ENCODE measurements around the gene RNF213. TPM values are rescaled to one million over a fixed set of nuclear protein-coding genes. Genes with fewer than 3 reads are reported as not detected.
A peak's percentile ranks its signal among the peaks of the same experiment; 100 is the strongest.

RNF213 gene
- total RNA-seq, 1 experiment from 2014 or later, result 70.5 TPM

DNA sequence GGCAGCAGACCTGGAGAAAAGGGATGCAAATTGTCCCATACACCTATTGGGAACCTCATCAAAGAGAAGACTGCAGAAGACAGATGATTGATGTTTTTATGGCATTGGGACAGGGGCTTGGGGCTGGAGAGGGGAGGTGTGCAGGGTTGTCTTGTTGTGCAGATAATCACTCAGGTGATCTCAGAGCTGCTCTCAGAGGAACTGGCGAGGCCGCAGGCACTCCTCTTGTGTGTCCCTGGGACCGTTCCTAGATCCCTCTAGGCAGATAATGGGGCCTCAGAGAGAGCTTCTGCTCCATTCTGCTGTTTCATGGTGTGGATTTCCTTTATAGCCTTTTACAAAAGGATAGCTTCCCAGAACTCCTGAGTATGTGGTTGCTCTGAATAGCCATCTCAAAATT, 1.6 kb downstream of the RNF213 start:
- Mint-ChIP-seq H3K27ac (peak overlapping the region; percentile 99), H3K4me3 (peak overlapping the region; percentile 80), H3K36me3 (peaks cover 20% of the 10 kb centered on the region), H3K9me3 (no peaks in the 10 kb centered on the region), H3K27me3 (ENCODE audit: low read depth) (no peaks in the 10 kb centered on the region), H3K4me1 (peaks cover 57% of the 10 kb centered on the region)
- DNase-seq (ENCODE audit: low spot score) (no peak), ATAC-seq (no peak)
- ChIA-PET POLR2A (interaction anchor here (1.3 kb wide), 1 partner anchor 8 kb away, joined by 6 read pairs; no protein-coding TSS in a partner anchor), CTCF (interaction anchor here (1.0 to 2.3 kb wide), 2 partner anchors 66 to 138 kb away, joined by 3 to 9 read pairs; no protein-coding TSS in a partner anchor)
- TF ChIP-seq PRRX2 (CRISPR knock-in tag; IDR thresholded peaks at IDR 0.05), result no peak
- TF ChIP-seq FOXK1 (CRISPR knock-in tag; IDR thresholded peaks at IDR 0.05), result no peak
- no peak for TF ChIP-seq NR3C1 (CRISPR knock-in tag; conservative IDR thresholded peaks at IDR 0.05; ENCODE audit: low read depth)
- no peak for TF ChIP-seq OVOL2 (CRISPR knock-in tag; IDR thresholded peaks at IDR 0.05; ENCODE audit: borderline replicate concordance)

DNA sequence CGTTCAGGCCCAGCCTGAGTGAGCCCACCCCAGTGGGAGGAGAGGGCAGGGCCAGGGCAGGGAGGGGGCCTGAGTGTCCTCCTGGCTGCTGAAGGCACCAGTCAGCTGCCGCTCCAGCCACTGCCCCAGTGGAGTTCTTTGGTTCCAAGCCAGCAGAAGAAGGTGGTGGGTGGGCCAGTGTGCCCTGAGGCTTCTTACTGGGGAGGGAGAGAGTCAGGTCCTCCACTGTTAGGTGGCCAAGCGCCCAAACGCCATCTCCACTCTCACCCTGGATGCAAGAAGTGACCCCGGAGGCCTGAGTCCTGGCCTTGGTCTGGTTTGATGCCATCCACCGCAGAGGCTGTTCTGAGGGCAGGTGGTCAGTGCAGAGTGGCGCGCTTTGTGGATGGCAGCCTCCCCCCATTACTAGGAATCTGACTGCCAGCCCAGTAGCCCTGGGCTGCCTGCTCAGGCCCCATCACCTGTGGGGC, 2.2 kb downstream of the RNF213 start:
- Mint-ChIP-seq H3K36me3 (peaks cover 24% of the 10 kb centered on the region), H3K27me3 (ENCODE audit: low read depth) (no peaks in the 10 kb centered on the region), H3K4me3 (no peak overlapping the region), H3K27ac (no peak overlapping the region), H3K4me1 (peaks cover 52% of the 10 kb centered on the region), H3K9me3 (no peaks in the 10 kb centered on the region)
- no peak for ATAC-seq
- no peak for TF ChIP-seq TCF7 (CRISPR knock-in tag; IDR thresholded peaks at IDR 0.05; ENCODE audit: low read depth)
- TF ChIP-seq GTF2I (CRISPR knock-in tag; conservative IDR thresholded peaks at IDR 0.05), result no peak
- TF ChIP-seq ELF4 (CRISPR knock-in tag; IDR thresholded peaks at IDR 0.05; ENCODE audit: low read depth), result no peak
- ChIA-PET CTCF (interaction anchor here (1.0 to 2.3 kb wide), 2 partner anchors 67 to 138 kb away, joined by 3 to 9 read pairs; no protein-coding TSS in a partner anchor), POLR2A (interaction anchor here (1.4 kb wide), 1 partner anchor 11 kb away, joined by 4 read pairs; no protein-coding TSS in a partner anchor)
- no peak for DNase-seq (ENCODE audit: low spot score)

DNA sequence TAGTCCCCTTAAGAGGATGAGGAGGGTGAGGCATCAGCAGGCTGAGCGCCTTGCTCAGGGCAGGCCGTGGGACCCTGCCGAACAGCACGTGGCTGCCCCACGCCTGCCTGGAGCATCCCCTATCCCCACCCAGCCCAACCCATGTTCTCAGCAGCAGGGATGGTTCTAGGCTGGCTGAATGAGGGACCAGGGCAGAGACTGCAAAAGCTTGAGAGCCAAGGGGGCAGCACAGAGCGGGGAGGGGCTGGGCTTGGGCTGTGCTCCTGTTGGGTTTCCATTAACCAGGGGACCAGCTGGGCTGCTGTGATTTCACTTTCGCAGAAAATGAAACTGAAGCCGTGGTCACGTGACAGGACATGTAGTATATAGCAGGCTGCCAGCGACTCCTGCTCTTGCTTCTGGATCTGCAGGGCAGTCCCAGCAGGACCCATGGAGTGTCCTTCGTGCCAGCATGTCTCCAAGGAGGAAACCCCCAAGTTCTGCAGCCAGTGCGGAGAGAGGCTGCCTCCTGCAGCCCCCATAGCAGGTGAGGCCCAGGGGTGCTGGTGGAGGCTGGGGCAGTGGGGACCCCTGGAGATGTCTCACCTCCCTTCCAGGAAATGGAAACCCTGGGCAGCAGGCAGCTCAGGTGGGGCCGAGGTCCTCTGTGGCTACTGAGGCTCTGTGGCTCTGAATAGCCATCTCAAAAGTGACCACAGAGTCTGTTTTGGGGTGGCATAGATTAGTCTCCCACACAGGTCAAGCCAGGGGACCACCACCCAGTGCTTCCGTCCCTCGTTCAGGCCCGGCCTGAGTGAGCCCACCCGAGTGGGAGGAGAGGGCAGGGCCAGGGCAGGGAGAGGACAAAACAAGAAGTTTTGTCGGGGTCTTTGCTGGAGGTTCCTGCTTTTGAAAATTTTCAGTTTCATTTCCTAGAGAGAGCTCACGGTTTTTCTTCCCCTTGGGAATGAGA, 2.9 kb downstream of the RNF213 start:
- CTCF ChIA-PET, result interaction anchor here (0.6 to 2.3 kb wide), 3 partner anchors 67 to 1554 kb away, joined by 3 to 9 read pairs (median 6); no protein-coding TSS in a partner anchor
- DNase-seq (ENCODE audit: low spot score), result no peak
- TF ChIP-seq, protein P1, sequence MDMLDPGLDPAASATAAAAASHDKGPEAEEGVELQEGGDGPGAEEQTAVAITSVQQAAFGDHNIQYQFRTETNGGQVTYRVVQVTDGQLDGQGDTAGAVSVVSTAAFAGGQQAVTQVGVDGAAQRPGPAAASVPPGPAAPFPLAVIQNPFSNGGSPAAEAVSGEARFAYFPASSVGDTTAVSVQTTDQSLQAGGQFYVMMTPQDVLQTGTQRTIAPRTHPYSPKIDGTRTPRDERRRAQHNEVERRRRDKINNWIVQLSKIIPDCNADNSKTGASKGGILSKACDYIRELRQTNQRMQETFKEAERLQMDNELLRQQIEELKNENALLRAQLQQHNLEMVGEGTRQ (CRISPR knock-in tag; IDR thresholded peaks at IDR 0.05), result peak; percentile 80
- TF ChIP-seq GABPB1 (CRISPR knock-in tag; IDR thresholded peaks at IDR 0.05) (no peak), CREB1 (CRISPR knock-in tag; IDR thresholded peaks at IDR 0.05) (no peak), GRHL2 (CRISPR knock-in tag; IDR thresholded peaks at IDR 0.05; ENCODE audit: insufficient replicate concordance, severe bottlenecking) (no peak), TP53 (CRISPR knock-in tag; IDR thresholded peaks at IDR 0.05) (no peak), ZBTB21 (CRISPR knock-in tag; IDR thresholded peaks at IDR 0.05; ENCODE audit: borderline replicate concordance) (no peak), OVOL2 (CRISPR knock-in tag; IDR thresholded peaks at IDR 0.05; ENCODE audit: borderline replicate concordance) (no peak), ZNF416 (CRISPR knock-in tag; IDR thresholded peaks at IDR 0.05) (no peak), NR2C2 (CRISPR knock-in tag; IDR thresholded peaks at IDR 0.05) (no peak), ZNF671 (CRISPR knock-in tag; IDR thresholded peaks at IDR 0.05) (no peak), ZNF232 (CRISPR knock-in tag; IDR thresholded peaks at IDR 0.05) (no peak)
- TF ChIP-seq, protein P2, sequence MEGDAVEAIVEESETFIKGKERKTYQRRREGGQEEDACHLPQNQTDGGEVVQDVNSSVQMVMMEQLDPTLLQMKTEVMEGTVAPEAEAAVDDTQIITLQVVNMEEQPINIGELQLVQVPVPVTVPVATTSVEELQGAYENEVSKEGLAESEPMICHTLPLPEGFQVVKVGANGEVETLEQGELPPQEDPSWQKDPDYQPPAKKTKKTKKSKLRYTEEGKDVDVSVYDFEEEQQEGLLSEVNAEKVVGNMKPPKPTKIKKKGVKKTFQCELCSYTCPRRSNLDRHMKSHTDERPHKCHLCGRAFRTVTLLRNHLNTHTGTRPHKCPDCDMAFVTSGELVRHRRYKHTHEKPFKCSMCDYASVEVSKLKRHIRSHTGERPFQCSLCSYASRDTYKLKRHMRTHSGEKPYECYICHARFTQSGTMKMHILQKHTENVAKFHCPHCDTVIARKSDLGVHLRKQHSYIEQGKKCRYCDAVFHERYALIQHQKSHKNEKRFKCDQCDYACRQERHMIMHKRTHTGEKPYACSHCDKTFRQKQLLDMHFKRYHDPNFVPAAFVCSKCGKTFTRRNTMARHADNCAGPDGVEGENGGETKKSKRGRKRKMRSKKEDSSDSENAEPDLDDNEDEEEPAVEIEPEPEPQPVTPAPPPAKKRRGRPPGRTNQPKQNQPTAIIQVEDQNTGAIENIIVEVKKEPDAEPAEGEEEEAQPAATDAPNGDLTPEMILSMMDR (IDR thresholded peaks at IDR 0.05), result no peak
- TF ChIP-seq, protein P3, sequence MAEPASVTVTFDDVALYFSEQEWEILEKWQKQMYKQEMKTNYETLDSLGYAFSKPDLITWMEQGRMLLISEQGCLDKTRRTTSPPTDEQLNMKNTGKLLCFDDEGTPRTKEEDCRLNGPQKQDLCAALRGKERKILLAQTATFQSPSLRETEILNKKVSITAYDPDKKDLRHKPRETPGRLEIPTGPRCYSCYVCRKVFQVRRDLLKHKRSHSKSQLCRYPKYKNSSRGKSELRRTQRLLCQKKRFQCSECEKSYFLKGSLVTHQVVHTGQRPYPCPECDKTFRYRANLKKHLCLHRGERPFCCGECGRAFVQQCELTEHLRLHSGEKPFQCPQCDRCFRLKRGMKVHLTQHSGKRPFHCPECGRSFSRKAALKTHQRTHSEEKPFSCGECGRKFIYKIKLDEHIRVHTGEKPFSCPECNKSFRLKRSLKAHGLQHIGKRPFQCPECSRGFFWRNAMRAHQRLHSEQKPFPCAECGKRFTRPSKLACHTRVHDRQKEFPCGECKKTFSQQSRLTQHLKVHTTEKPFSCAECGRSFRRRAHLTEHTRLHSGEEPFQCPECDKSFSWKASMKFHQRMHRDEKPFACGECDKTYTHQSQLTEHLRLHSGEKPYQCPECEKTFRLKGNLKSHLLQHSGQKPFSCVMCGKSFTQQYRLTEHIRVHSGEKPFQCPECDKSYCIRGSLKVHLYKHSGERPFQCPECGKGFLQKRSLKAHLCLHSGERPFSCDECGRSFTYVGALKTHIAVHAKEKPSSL (CRISPR knock-in tag; conservative IDR thresholded peaks at IDR 0.05), result no peak
- TF ChIP-seq, protein P4, sequence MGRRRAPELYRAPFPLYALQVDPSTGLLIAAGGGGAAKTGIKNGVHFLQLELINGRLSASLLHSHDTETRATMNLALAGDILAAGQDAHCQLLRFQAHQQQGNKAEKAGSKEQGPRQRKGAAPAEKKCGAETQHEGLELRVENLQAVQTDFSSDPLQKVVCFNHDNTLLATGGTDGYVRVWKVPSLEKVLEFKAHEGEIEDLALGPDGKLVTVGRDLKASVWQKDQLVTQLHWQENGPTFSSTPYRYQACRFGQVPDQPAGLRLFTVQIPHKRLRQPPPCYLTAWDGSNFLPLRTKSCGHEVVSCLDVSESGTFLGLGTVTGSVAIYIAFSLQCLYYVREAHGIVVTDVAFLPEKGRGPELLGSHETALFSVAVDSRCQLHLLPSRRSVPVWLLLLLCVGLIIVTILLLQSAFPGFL (CRISPR knock-in tag; IDR thresholded peaks at IDR 0.05; ENCODE audit: borderline replicate concordance), result 0 out of 2 replicates have a peak, but pooled peaks have one; percentile 23
- TF ChIP-seq, protein P5, sequence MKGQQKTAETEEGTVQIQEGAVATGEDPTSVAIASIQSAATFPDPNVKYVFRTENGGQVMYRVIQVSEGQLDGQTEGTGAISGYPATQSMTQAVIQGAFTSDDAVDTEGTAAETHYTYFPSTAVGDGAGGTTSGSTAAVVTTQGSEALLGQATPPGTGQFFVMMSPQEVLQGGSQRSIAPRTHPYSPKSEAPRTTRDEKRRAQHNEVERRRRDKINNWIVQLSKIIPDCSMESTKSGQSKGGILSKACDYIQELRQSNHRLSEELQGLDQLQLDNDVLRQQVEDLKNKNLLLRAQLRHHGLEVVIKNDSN (CRISPR knock-in tag; IDR thresholded peaks at IDR 0.05), result peak; percentile 67
- TF ChIP-seq, protein P6, sequence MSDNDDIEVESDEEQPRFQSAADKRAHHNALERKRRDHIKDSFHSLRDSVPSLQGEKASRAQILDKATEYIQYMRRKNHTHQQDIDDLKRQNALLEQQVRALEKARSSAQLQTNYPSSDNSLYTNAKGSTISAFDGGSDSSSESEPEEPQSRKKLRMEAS (CRISPR knock-in tag; IDR thresholded peaks at IDR 0.05), result 0 out of 2 replicates have a peak, but pooled peaks have one; percentile 32

More for the DNA sequence above, 2.9 kb downstream of the RNF213 start:
- Mint-ChIP-seq H3K9me3 (no peaks in the 10 kb centered on the region), H3K4me1 (peaks cover 45% of the 10 kb centered on the region), H3K27ac (peak overlapping the region; percentile 82), H3K27me3 (ENCODE audit: low read depth) (no peaks in the 10 kb centered on the region), H3K36me3 (peaks cover 27% of the 10 kb centered on the region), H3K4me3 (no peak overlapping the region)
- ATAC-seq, result peak; percentile 7
- POLR2A ChIA-PET, result interaction anchor here (1.4 kb wide), 1 partner anchor 10 kb away, joined by 4 read pairs; no protein-coding TSS in a partner anchor

Data from WTC11 (cell line).